Activated T-helper 1 cell treated with anti-CD3 and anti-CD28 coated beads, Interleukin-12 subunit alpha, Interleukin-12 subunit beta, Interleukin-2, Interleukin-4 antibody, amounts not matched to agents 30 ng/mL and 10 ng/mL and 1 ng/mL, durations not matched to agents 14 hours and 24 hours and 36 hours (primary cell): Measurements from ENCODE around the gene TSHZ3. TPM values are rescaled to one million over a fixed set of nuclear protein-coding genes. Genes with fewer than 3 reads are reported as not detected.

Source experiments
- DNase-seq: peaks from one replicate; pipeline ENCODE4 v3.0.0; 2021; ENCODE audit warnings: low spot score
- H3K27ac Mint-ChIP-seq: one replicate; pipeline ENCODE4 v1.8.0; 2021; ENCODE audit warnings: mild to moderate bottlenecking, mixed read lengths
- H3K27me3 Mint-ChIP-seq: one replicate; pipeline ENCODE4 v1.8.0; 2022; ENCODE audit warnings: mild to moderate bottlenecking, moderate library complexity, mixed read lengths; ENCODE audit not compliant: insufficient read depth
- H3K36me3 Mint-ChIP-seq: one replicate; pipeline ENCODE4 v1.8.0; 2021; ENCODE audit warnings: low read depth, mixed read lengths
- H3K4me1 Mint-ChIP-seq: one replicate; pipeline ENCODE4 v1.8.0; 2021; ENCODE audit warnings: low read depth, mixed read lengths
- H3K4me3 Mint-ChIP-seq: one replicate; pipeline ENCODE4 v1.8.0; 2021; ENCODE audit warnings: mild to moderate bottlenecking, moderate library complexity, mixed read lengths
- H3K9me3 Mint-ChIP-seq: one replicate; pipeline ENCODE4 v1.8.0; 2021; ENCODE audit warnings: mixed read lengths
- intact Hi-C: fragments of 100-400 bp; cut with micrococcal nuclease; formaldehyde crosslinking; loops from one replicate; pipeline ENCODE4 v1.15.1; 2024
- total RNA-seq: library from RNA; stranded (reverse); gene quantifications from 2 replicates; pipeline ENCODE4 v1.2.3, GENCODE V29; 2022

Gene TSHZ3
- total RNA-seq, 1 donor from 2014 or later: 2.0 TPM

DNA sequence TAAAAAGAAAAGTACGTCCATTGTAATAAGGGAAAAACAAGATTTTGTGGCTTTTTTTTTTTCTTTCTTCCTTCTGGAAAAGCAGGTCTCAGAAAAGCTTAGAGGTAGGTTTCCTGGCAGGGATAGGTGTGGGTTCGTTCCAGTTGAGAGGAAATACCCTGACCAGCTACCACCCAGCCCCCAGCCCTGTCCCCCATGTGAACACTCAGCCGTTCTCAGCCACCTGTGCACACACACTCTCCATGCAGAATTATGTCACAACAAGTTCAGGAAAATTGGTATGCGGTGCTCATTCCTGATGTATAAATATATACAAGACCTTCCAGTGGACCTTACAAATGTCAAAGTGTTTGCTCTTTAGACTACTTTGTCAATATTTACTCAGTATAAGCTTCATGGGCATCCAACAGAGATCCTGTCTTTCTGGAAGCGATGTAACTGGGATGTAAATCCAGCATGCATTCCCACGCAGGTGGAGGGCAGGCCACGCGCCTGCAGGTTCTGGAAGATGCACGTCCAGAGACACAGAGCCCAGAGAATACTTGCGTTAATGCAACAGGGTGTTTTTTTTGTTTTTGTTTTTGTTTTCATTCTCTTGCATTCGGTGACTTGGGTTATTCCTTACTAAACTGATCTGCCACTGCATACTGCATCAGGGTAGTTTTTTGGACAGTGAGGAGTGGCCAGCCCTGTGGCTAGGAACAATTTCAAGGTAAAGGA lies 68.8 kb downstream of the TSHZ3 start:
- H3K4me1 Mint-ChIP-seq: no peaks in the 10 kb centered on the region
- no peaks in the 10 kb centered on the region for H3K36me3 Mint-ChIP-seq
- H3K9me3 Mint-ChIP-seq: no peaks in the 10 kb centered on the region
- no peak overlapping the region for H3K4me3 Mint-ChIP-seq
- intact Hi-C loops: no loop called here
- DNase-seq: no peak
- peaks cover 2% of the 10 kb centered on the region for H3K27me3 Mint-ChIP-seq
- no peak overlapping the region for H3K27ac Mint-ChIP-seq

DNA sequence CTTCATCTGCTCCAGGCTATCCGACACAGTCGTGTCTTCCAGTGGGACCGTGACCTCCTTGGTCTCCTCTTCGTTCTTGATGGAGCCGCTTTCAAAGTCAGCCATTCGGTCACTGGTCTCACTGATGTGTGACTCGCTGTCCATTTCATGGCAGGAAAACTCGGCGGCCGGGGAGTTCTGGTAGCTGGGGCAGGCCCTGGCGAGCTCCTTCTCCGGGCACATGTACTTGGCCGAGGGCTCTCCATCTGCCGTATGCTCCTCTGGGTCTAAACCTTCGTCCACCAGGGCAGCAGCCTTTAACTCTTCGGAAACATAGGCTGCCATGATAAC lies 69.8 kb downstream of the TSHZ3 start:
- H3K27ac Mint-ChIP-seq: no peak overlapping the region
- no peak overlapping the region for H3K4me3 Mint-ChIP-seq

DNA sequence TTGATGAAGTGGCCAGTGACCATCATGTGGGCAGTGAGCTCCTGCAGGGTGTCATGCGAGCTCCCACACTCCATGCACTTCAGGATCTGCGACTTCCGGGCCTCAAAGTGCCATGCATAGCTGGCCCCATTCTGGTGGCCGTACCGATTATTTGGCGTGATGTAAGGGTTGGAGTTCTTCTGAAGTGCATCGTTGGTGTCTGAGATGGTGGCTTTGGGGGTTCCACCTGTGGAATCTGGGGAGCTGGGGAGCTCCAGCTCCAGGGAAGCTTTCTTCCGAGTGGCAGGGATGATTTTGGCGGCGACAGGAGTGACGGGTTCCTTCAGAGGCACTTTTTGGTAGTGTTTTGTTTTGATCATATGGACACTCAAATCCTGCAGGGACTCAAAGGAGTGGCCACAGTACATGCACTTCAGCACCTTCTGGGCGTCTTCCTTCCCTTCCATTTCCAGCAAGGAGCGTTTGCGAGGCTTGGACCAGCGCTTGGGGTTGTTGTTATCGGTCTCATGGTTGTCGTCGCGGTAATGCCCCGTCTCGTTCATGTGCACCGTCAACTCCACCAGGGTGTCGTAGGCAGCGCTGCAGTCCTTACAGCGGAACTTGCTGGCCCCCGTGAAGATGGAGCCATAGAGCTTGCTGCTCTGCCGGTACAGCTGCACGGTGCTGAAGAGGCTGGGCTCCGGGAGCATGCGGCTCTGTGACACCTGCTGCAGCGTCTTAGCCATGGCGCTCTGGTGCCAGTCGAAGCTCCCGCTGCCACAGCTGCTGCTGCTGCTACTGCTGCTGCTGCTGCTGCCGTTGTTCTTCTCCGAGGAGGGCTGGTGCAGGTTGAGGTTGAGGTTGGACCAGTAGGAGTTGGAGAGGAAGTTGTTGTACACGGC lies 70.4 kb downstream of the TSHZ3 start:
- peaks cover 4% of the 10 kb centered on the region for H3K27me3 Mint-ChIP-seq
- H3K9me3 Mint-ChIP-seq: no peaks in the 10 kb centered on the region
- H3K36me3 Mint-ChIP-seq: no peaks in the 10 kb centered on the region
- H3K27ac Mint-ChIP-seq: no peak overlapping the region
- H3K4me1 Mint-ChIP-seq: no peaks in the 10 kb centered on the region
- intact Hi-C loops: no loop called here
- H3K4me3 Mint-ChIP-seq: no peak overlapping the region
- no peak for DNase-seq

More for the DNA sequence above, 69.8 kb downstream of the TSHZ3 start:
- H3K27me3 Mint-ChIP-seq: peaks cover 4% of the 10 kb centered on the region
- intact Hi-C loops: no loop called here
- no peaks in the 10 kb centered on the region for H3K4me1 Mint-ChIP-seq
- no peak for DNase-seq
- no peaks in the 10 kb centered on the region for H3K36me3 Mint-ChIP-seq
- H3K9me3 Mint-ChIP-seq: no peaks in the 10 kb centered on the region

DNA sequence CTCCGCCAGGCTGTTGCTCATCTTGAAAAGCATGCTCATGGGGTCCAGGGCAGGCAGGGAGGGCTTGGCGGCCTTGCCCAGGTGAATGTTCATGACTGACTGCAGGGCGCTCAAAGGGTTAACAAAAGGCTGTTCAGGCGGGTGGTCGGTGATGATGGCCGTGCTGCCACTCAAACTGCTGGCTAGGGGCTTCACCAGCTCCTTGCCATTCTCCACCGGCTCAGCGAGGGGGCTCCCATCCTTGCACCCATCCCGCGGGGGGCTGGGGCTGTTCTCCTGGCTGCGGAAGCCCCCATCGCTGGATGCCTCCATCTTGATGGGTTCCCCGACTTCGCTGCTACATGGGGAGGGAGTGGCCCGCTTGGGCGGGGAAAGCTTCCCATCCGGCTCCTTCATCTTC lies 71.7 kb downstream of the TSHZ3 start:
- no peak for DNase-seq
- intact Hi-C loops: no loop called here
- Mint-ChIP-seq H3K4me3 (no peak overlapping the region), H3K36me3 (no peaks in the 10 kb centered on the region), H3K27me3 (peaks cover 4% of the 10 kb centered on the region), H3K4me1 (no peaks in the 10 kb centered on the region), H3K27ac (no peak overlapping the region), H3K9me3 (no peaks in the 10 kb centered on the region)

DNA sequence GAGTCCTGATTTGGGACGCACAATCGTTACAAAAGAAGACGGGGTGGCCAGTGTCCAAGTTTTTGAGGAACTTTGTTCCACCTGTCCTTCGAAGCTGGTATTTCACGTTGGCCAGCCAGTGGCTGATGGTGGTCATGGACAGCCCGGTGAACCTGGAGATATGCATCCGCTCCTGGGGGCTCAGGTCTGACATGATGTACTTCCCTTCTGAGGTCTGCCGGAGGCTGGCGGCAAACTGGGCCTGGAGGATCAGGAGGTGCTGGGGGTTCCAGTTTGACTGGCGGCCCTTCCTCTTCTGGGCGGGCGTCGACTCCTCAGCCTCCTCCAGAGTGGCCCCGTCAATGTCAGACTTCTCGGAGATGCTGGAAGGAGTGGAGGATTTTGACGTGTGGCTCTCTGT lies 72.4 kb downstream of the TSHZ3 start:
- intact Hi-C loops: no loop called here
- no peak overlapping the region for H3K4me3 Mint-ChIP-seq
- no peaks in the 10 kb centered on the region for H3K9me3 Mint-ChIP-seq
- no peak for DNase-seq
- no peak overlapping the region for H3K27ac Mint-ChIP-seq
- H3K27me3 Mint-ChIP-seq: peaks cover 4% of the 10 kb centered on the region
- no peaks in the 10 kb centered on the region for H3K36me3 Mint-ChIP-seq
- no peaks in the 10 kb centered on the region for H3K4me1 Mint-ChIP-seq

DNA sequence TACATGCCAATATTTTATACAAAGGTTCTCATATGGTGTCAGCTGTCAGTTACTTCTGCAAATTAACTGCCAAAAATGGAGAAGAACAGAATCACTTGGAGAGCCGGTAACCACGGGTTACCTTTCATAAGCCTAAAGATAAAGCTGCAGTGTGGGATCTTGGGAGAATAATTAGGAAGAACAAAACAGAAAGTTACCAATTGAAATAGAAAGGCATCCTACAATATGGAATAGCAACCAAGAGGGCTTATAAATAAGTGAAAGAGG lies 74.2 kb downstream of the TSHZ3 start:
- no peaks in the 10 kb centered on the region for H3K4me1 Mint-ChIP-seq
- no peak for DNase-seq
- no peaks in the 10 kb centered on the region for H3K9me3 Mint-ChIP-seq
- intact Hi-C loops: no loop called here
- no peak overlapping the region for H3K4me3 Mint-ChIP-seq
- H3K27ac Mint-ChIP-seq: no peak overlapping the region
- peaks cover 4% of the 10 kb centered on the region for H3K27me3 Mint-ChIP-seq
- no peaks in the 10 kb centered on the region for H3K36me3 Mint-ChIP-seq

DNA sequence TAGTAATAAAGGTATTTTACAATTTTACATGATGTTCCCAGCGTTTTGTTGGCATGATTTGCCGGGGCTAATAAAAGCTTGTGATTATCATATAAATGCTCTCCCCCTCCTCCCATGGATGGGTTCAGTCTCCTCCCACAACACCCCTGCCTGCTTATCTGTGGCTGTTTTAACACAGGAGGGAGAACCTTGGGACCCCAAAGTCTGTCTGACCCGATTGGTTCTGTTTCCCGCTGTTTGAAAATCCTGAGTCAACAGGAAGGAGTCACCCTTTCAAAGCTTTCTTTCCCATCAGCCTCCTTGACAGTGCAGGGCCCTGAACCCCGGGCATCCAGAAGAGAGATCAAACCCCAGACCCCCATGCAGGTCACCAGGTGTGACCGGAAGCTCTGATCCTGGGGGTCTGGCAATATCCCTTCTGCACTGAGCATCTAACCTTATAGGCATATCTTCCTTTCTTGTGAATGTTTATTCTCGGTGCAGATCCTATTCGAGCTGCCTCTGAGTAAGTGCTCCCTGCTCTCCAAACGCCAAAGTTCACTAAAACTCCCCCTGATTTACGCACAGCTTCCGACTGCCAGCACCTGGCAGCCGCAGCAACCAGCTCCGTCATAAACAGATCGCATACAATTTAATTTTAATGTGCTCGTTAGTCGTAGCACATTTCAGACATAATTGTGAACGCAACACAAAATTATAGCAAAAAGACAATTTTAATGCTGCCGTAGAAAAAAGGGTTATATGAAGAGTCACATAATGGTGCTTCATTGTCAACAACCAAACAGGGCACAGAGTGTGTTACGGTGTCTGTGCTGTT lies 74.8 kb downstream of the TSHZ3 start:
- intact Hi-C loops: no loop called here
- H3K9me3 Mint-ChIP-seq: no peaks in the 10 kb centered on the region
- no peaks in the 10 kb centered on the region for H3K4me1 Mint-ChIP-seq
- H3K4me3 Mint-ChIP-seq: no peak overlapping the region
- H3K27ac Mint-ChIP-seq: no peak overlapping the region
- no peaks in the 10 kb centered on the region for H3K36me3 Mint-ChIP-seq
- H3K27me3 Mint-ChIP-seq: peaks cover 2% of the 10 kb centered on the region
- DNase-seq: no peak

DNA sequence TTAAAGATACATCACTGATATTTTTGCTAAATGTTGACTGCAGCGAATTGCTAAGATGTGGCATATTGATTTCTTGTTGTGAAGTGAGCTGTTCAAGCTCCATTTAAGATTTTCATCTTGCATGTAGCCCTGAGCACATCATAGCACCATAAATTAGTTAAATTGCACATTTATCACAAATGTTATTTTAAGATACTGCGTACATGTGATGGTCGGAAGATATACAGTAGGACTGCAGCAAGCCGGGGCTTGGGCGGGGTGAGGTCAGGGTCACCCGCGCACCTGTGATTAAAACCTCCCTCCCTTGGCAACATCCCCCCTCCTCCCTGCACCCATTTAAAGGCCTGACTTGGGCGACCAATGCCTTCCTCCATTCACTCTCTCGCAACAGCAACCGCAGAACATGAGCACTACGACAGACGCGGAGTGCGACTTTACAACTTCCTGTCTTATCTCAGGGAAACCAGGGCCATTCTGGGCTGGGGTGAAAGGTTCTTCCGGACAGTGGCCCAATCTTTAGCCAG lies 76.6 kb downstream of the TSHZ3 start:
- peaks cover 4% of the 10 kb centered on the region for H3K27me3 Mint-ChIP-seq
- DNase-seq: no peak
- no peaks in the 10 kb centered on the region for H3K36me3 Mint-ChIP-seq
- intact Hi-C loops: no loop called here
- H3K9me3 Mint-ChIP-seq: no peaks in the 10 kb centered on the region
- no peaks in the 10 kb centered on the region for H3K4me1 Mint-ChIP-seq
- H3K27ac Mint-ChIP-seq: no peak overlapping the region
- no peak overlapping the region for H3K4me3 Mint-ChIP-seq

DNA sequence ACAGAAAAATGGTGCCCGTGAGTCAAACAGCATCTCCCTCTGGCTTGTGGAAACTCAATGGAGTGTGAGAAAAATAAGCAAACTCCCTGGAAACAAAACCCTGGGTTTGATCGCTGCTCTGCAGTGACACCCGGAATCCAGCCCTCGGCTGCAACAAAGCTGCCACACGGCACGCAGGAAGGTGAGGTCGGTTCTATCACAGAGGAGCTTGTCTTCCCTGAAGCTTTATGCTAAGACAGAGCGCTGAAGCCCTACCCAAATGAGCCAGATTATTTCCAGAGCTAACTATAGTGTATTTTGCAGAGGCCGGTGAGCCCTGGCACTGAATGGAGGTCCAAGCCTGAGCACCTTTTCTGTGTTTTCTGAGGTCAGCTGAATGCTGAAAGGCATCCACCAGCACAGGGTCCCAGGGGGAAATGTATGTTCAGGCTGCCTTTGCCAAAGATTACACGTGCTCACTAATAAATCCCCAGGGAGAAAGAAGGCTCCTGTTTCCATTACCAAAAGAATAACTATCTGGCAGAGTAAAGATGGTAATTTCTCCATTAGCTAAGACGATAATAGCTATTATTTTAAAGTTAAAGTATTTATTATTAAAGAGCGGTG lies 77.8 kb downstream of the TSHZ3 start:
- no peaks in the 10 kb centered on the region for H3K36me3 Mint-ChIP-seq
- no peaks in the 10 kb centered on the region for H3K9me3 Mint-ChIP-seq
- H3K27ac Mint-ChIP-seq: no peak overlapping the region
- H3K27me3 Mint-ChIP-seq: peaks cover 7% of the 10 kb centered on the region
- no peak for DNase-seq
- intact Hi-C loops: no loop called here
- H3K4me1 Mint-ChIP-seq: no peaks in the 10 kb centered on the region
- H3K4me3 Mint-ChIP-seq: no peak overlapping the region

DNA sequence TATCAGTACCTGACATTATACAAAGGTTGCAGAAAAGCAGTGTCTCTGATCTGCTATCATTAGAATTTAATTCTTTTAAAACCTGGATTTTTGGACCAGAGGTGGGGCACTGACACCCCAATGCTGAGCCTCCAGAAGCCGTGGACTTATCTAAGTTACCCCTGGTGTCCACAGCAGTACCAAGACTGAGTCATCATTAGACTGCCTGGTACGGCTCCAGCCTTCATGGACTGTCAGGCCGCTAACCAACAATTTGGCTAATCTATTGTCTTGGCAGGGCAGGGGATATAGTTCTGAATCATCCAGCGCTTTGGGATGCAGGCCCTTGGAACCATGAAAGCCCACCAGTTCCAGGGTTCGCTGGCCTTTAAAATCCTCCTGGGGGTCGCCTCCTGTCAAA lies 78.3 kb downstream of the TSHZ3 start:
- DNase-seq: no peak
- Mint-ChIP-seq H3K4me3 (no peak overlapping the region), H3K36me3 (no peaks in the 10 kb centered on the region), H3K4me1 (no peaks in the 10 kb centered on the region), H3K9me3 (no peaks in the 10 kb centered on the region), H3K27me3 (peaks cover 7% of the 10 kb centered on the region), H3K27ac (no peak overlapping the region)
- intact Hi-C loops: no loop called here

DNA sequence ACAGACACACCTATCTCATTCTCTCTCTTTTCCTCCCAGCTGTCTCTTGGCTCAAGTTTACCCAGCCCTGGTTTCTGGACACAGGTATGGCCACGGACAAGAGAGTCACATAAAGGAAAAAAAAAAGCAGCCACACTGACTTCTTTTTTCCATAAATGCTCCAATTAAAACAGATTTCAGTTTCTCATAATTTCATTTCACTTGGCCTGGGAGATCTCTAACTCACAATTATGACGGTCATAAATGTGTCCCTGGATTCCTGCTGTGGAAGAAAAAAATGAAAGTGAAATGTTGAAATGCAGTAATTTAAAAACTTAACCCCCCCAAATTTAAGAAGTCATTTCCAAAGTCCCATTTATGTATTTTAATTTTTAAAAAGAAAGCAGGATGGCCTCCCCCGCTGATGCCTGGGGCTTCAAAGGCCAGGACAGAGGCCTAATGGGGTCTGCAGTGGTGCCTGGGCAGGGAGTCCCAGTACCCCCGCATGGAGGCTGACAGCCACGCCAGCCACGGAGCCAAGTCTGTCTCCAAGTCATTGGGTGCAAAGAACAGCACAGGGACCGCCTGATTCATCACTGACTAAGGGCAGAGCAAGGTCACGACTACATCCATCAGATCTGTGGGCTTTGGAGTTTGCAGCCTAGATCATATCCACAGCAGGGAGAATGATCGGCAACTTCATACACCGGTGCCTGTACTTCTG lies 79.7 kb downstream of the TSHZ3 start:
- no peak for DNase-seq
- H3K27ac Mint-ChIP-seq: no peak overlapping the region

DNA sequence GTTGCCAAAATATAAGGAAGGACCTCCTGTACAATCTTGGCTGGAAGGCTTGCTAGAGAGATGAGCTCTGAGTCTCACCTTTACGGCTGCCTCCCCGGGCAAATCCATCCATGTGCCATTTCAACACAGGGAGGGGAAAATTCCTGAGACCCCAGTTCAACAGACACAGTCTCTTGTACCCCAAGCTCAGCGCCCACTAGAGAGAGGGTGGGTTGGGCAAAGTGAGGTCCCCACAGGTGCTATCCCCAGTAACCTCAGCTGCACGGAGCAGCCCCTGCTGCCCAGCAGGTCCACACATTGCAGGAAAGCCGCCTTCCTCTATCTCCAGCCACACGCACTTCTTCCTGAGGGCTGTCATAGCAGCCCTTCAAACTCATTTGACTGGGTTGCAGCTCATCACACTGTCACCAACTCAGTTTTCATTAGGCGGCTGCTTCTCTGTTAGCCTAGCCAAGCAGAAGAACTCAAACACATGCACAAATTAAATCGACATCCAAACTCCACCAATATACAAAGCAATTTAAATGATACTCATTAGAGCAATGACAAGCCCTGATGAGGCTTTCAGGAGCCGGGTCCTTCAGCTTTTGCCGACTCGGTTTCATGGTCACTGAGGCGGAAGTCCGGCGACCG lies 80.4 kb downstream of the TSHZ3 start:
- intact Hi-C loops: no loop called here
- H3K27me3 Mint-ChIP-seq: peaks cover 5% of the 10 kb centered on the region
- H3K4me3 Mint-ChIP-seq: no peak overlapping the region

More for the DNA sequence above, 79.7 kb downstream of the TSHZ3 start:
- Mint-ChIP-seq H3K36me3 (no peaks in the 10 kb centered on the region), H3K4me1 (no peaks in the 10 kb centered on the region), H3K4me3 (no peak overlapping the region), H3K9me3 (no peaks in the 10 kb centered on the region), H3K27me3 (peaks cover 5% of the 10 kb centered on the region)
- intact Hi-C loops: no loop called here

More for the DNA sequence above, 80.4 kb downstream of the TSHZ3 start:
- no peak for DNase-seq
- Mint-ChIP-seq H3K36me3 (no peaks in the 10 kb centered on the region), H3K4me1 (no peaks in the 10 kb centered on the region), H3K9me3 (no peaks in the 10 kb centered on the region), H3K27ac (no peak overlapping the region)
